ENCODE data around the gene UFC1. TPM values are rescaled to one million over a fixed set of nuclear protein-coding genes. Genes with fewer than 3 reads are reported as not detected.

UFC1 gene
- total and polyA plus RNA-seq, 2 of the 13 experiments (the other 11 are each of a cell fraction or from before 2014, with no cell fraction given): 72.8 to 85.2 TPM

GRCh38 chr1:161159087-161159912 is 5.5 kb downstream of the UFC1 start, which contains the start of gene USP21 (continued):
- TF ChIP-seq HMGA1 (CRISPR knock-in tag; conservative IDR thresholded peaks at IDR 0.05) (no peak), TCF7 (IDR thresholded peaks at IDR 0.05; ENCODE audit: low read depth) (no peak), CBX2 (IDR thresholded peaks at IDR 0.05; ENCODE audit: low read depth, low read length) (no peak), CBX2 (CRISPR knock-in tag; IDR thresholded peaks at IDR 0.05; ENCODE audit: low read depth) (no peak), NFYC (CRISPR knock-in tag; IDR thresholded peaks at IDR 0.05) (peak; percentile 45; the same call in 1 of the 2 replicates), DMAP1 (CRISPR knock-in tag; IDR thresholded peaks at IDR 0.05) (no peak), PHF5A (CRISPR knock-in tag; IDR thresholded peaks at IDR 0.05; ENCODE audit: low read depth, unreplicated experiment) (no peak), NFIC (IDR thresholded peaks at IDR 0.05; ENCODE audit: low read length) (no peak), ZBTB39 (CRISPR knock-in tag; IDR thresholded peaks at IDR 0.05) (no peak), FIP1L1 (IDR thresholded peaks at IDR 0.05; ENCODE audit: borderline replicate concordance, insufficient read depth, low read depth, low read length) (no peak), HNRNPLL (IDR thresholded peaks at IDR 0.05; ENCODE audit: low read depth, low read length, poor library complexity, severe bottlenecking) (peak; percentile 51), ZNF230 (CRISPR knock-in tag; IDR thresholded peaks at IDR 0.05) (0 out of 2 replicates have a peak, but pooled peaks have one; percentile 31), KDM5A (IDR thresholded peaks at IDR 0.05; ENCODE audit: borderline replicate concordance, low read length) (peak; percentile 88), CSRNP1 (CRISPR knock-in tag; IDR thresholded peaks at IDR 0.05) (no peak), ZBTB34 (CRISPR knock-in tag; IDR thresholded peaks at IDR 0.05) (no peak), SIX4 (CRISPR knock-in tag; IDR thresholded peaks at IDR 0.05) (no peak), SOX5 (CRISPR knock-in tag; IDR thresholded peaks at IDR 0.05; ENCODE audit: borderline replicate concordance) (no peak), GABPA (IDR thresholded peaks at IDR 0.05; ENCODE audit: low read depth, low read length) (no peak), GABPA (CRISPR knock-in tag; IDR thresholded peaks at IDR 0.05; ENCODE audit: low read depth) (peak; percentile 54; the same call in 1 of the 2 replicates), HOXA5 (CRISPR knock-in tag; IDR thresholded peaks at IDR 0.05) (no peak; the same call in 1 of the 2 replicates), BORCS8-MEF2B (CRISPR knock-in tag; IDR thresholded peaks at IDR 0.05) (0 out of 2 replicates have a peak, but pooled peaks have one; percentile 12), ZNF781 (CRISPR knock-in tag; IDR thresholded peaks at IDR 0.05; ENCODE audit: borderline replicate concordance, not compliant biosample characterization) (peak; percentile 27), ZBTB44 (CRISPR knock-in tag; IDR thresholded peaks at IDR 0.05) (no peak), ZNF343 (CRISPR knock-in tag; IDR thresholded peaks at IDR 0.05) (no peak), HOXA9 (CRISPR knock-in tag; IDR thresholded peaks at IDR 0.05; ENCODE audit: borderline replicate concordance) (no peak)

Data from HepG2 (cell line).